ENCODE data around the gene PKP1. TPM values are rescaled to one million over a fixed set of nuclear protein-coding genes. Genes with fewer than 3 reads are reported as not detected.

PKP1 gene
- total RNA-seq, 1 donor from 2014 or later: 409 TPM

GRCh38 chr1:201316556-201316955, 33.2 kb downstream of the PKP1 start:
- no peaks in the 10 kb centered on the region for H3K9me3 ChIP-seq
- H3K4me1 ChIP-seq: peaks cover 30% of the 10 kb centered on the region
- no peak for DNase-seq (ENCODE audit: extremely low spot score in 2 of 2)
- TF ChIP-seq CTCF (IDR thresholded peaks at IDR 0.05) (no peak), POLR2A (IDR thresholded peaks at IDR 0.05) (no peak), POLR2AphosphoS5 (IDR thresholded peaks at IDR 0.05; ENCODE audit: insufficient read depth in 1 of 2, low read depth in 1 of 2) (no peak)
- no peak overlapping the region for H3K4me3 ChIP-seq
- H3K27me3 ChIP-seq: no peaks in the 10 kb centered on the region
- intact Hi-C loops (cut with DNase I): no loop called here
- H3K36me3 ChIP-seq: peaks cover 0 to 32% of the 10 kb centered on the region in 2 donors
- peak overlapping the region; percentile 44 for H3K27ac ChIP-seq

- H3K36me3 ChIP-seq: peaks cover 0 to 32% of the 10 kb centered on the region in 2 donors
- TF ChIP-seq POLR2A (IDR thresholded peaks at IDR 0.05): no peak
- no peaks in the 10 kb centered on the region for H3K27me3 ChIP-seq
- no peak overlapping the region for H3K4me3 ChIP-seq
- peaks cover 26% of the 10 kb centered on the region for H3K4me1 ChIP-seq
- H3K27ac ChIP-seq: peak overlapping the region; percentile 30
- no peak for DNase-seq (ENCODE audit: extremely low spot score in 2 of 2)
- intact Hi-C loops (cut with DNase I): no loop called here
- H3K9me3 ChIP-seq: no peaks in the 10 kb centered on the region
Measured at GRCh38 chr1:201317551-201317950, 34.2 kb downstream of the PKP1 start.

GRCh38 chr1:201318504-201319340, 35.4 kb downstream of the PKP1 start:
- peak overlapping the region; percentile 30 for H3K27ac ChIP-seq
- H3K36me3 ChIP-seq: peaks cover 0 to 24% of the 10 kb centered on the region in 2 donors
- no peak for TF ChIP-seq POLR2AphosphoS5 (IDR thresholded peaks at IDR 0.05; ENCODE audit: insufficient read depth in 1 of 2, low read depth in 1 of 2)
- peaks cover 16% of the 10 kb centered on the region for H3K4me1 ChIP-seq
- DNase-seq (ENCODE audit: extremely low spot score in 2 of 2): no peak
- H3K9me3 ChIP-seq: no peaks in the 10 kb centered on the region
- intact Hi-C loops (cut with DNase I): no loop called here
- H3K4me3 ChIP-seq: no peak overlapping the region
- no peaks in the 10 kb centered on the region for H3K27me3 ChIP-seq

GRCh38 chr1:201319631-201320030, 36.3 kb downstream of the PKP1 start:
- Histone ChIP-seq H3K27ac (peak overlapping the region; percentile 13), H3K36me3 (peaks cover 0 to 18% of the 10 kb centered on the region in 2 donors)

GRCh38 chr1:201320168-201320788, 37.0 kb downstream of the PKP1 start:
- no peak for TF ChIP-seq CTCF (IDR thresholded peaks at IDR 0.05)
- TF ChIP-seq POLR2A (IDR thresholded peaks at IDR 0.05): no peak
- TF ChIP-seq POLR2AphosphoS5 (IDR thresholded peaks at IDR 0.05; ENCODE audit: insufficient read depth in 1 of 2, low read depth in 1 of 2): no peak
- peaks cover 4% of the 10 kb centered on the region for H3K4me1 ChIP-seq
- DNase-seq (ENCODE audit: extremely low spot score in 2 of 2): no peak
- intact Hi-C loops (cut with DNase I): no loop called here
- H3K36me3 ChIP-seq: peaks cover 0 to 14% of the 10 kb centered on the region in 2 donors
- H3K9me3 ChIP-seq: no peaks in the 10 kb centered on the region
- H3K4me3 ChIP-seq: no peak overlapping the region
- H3K27me3 ChIP-seq: no peaks in the 10 kb centered on the region
- H3K27ac ChIP-seq: no peak overlapping the region

More at GRCh38 chr1:201319631-201320030, 36.3 kb downstream of the PKP1 start:
- intact Hi-C loops (cut with DNase I): no loop called here
- Histone ChIP-seq H3K4me1 (peaks cover 10% of the 10 kb centered on the region), H3K4me3 (no peak overlapping the region), H3K9me3 (no peaks in the 10 kb centered on the region), H3K27me3 (no peaks in the 10 kb centered on the region)
- no peak for DNase-seq (ENCODE audit: extremely low spot score in 2 of 2)
- TF ChIP-seq POLR2A (IDR thresholded peaks at IDR 0.05): no peak
- TF ChIP-seq POLR2AphosphoS5 (IDR thresholded peaks at IDR 0.05; ENCODE audit: insufficient read depth in 1 of 2, low read depth in 1 of 2): no peak
- TF ChIP-seq CTCF (IDR thresholded peaks at IDR 0.05): no peak
